Large intestine (tissue), 3 donors: Measurements from ENCODE around the gene VPS11. TPM values are rescaled to one million over a fixed set of nuclear protein-coding genes. Genes with fewer than 3 reads are reported as not detected.

Experiments
- DNase-seq, 2 donors: peaks; one replicate each; pipeline versions ENCODE4 v3.0.0 to v3.0.0-alpha.2; 2013
- H3K27ac ChIP-seq: one replicate; pipeline ENCODE4 v1.5.1; 2013; ENCODE audit warnings: low read length
- H3K27me3 ChIP-seq: 2 replicates; pipeline ENCODE4 v1.6.1; 2013; ENCODE audit warnings: low read length; ENCODE audit not compliant: control insufficient read depth, insufficient read depth
- H3K36me3 ChIP-seq: 2 replicates; pipeline ENCODE4 v1.6.1; 2013; ENCODE audit warnings: low read length; ENCODE audit not compliant: control insufficient read depth, insufficient read depth
- H3K4me1 ChIP-seq: one replicate; pipeline ENCODE4 v1.6.1; 2013; ENCODE audit warnings: low read length; ENCODE audit not compliant: control insufficient read depth, insufficient read depth
- H3K4me3 ChIP-seq: one replicate; pipeline ENCODE4 v1.5.1; 2013; ENCODE audit warnings: low read length
- H3K9me3 ChIP-seq: one replicate; pipeline ENCODE4 v1.6.1; 2013; ENCODE audit warnings: mild to moderate bottlenecking, low read depth, low read length, moderate library complexity; ENCODE audit not compliant: control insufficient read depth
- WGBS: methylation state at CpG from one replicate; pipeline ENCODE4 v1.1.5; 2013; ENCODE audit warnings: low lambda C conversion rate; ENCODE audit not compliant: insufficient coverage; 5-methylcytosine and 5-hydroxymethylcytosine counted together
- polyA plus RNA-seq: library from polyadenylated mRNA; unstranded; fragments of 120-200 nt; gene quantifications from one replicate; pipeline ENCODE4 v1.2.1, GENCODE V29; 2013

VPS11 gene
- polyA plus RNA-seq, 1 donor = 50.4 TPM

GRCh38 chr11:119091966-119092879, 24.6 kb downstream of the VPS11 start:
- peak overlapping the region; percentile 78 for H3K4me3 ChIP-seq
- H3K27ac ChIP-seq = no peak overlapping the region
- H3K36me3 ChIP-seq = peaks cover 32% of the 10 kb centered on the region
- H3K9me3 ChIP-seq = peaks cover 7% of the 10 kb centered on the region
- DNase-seq = no peak
- H3K27me3 ChIP-seq = no peaks in the 10 kb centered on the region
- peaks cover 14% of the 10 kb centered on the region for H3K4me1 ChIP-seq
- WGBS = no CpG with 5 or more reads among the region's 13 CpGs

- no peak for DNase-seq
- peak overlapping the region; percentile 87 for H3K27ac ChIP-seq
- WGBS = no CpG with 5 or more reads among the region's 12 CpGs
- peaks cover 7% of the 10 kb centered on the region for H3K9me3 ChIP-seq
- no peaks in the 10 kb centered on the region for H3K27me3 ChIP-seq
- H3K36me3 ChIP-seq = peaks cover 42% of the 10 kb centered on the region
- peak overlapping the region; percentile 78 for H3K4me3 ChIP-seq
- H3K4me1 ChIP-seq = peaks cover 14% of the 10 kb centered on the region
These were observed 25.5 kb downstream of the VPS11 start for GRCh38 chr11:119092880-119093842.

GRCh38 chr11:119093942-119094815, 26.6 kb downstream of the VPS11 start:
- peak in 1 of 2 donors; percentile 64 for DNase-seq

GRCh38 chr11:119094816-119095065, 27.1 kb downstream of the VPS11 start:
- peaks cover 46% of the 10 kb centered on the region for H3K36me3 ChIP-seq
- H3K27ac ChIP-seq = peak overlapping the region; percentile 87
- no peaks in the 10 kb centered on the region for H3K27me3 ChIP-seq
- DNase-seq = peak; percentile 80 to 87
- peaks cover 14% of the 10 kb centered on the region for H3K4me1 ChIP-seq
- peaks cover 7% of the 10 kb centered on the region for H3K9me3 ChIP-seq
- peak overlapping the region; percentile 78 for H3K4me3 ChIP-seq
- no CpG with 5 or more reads among the region's 19 CpGs for WGBS

More at GRCh38 chr11:119093942-119094815, 26.6 kb downstream of the VPS11 start:
- no peaks in the 10 kb centered on the region for H3K27me3 ChIP-seq
- peaks cover 7% of the 10 kb centered on the region for H3K9me3 ChIP-seq
- peaks cover 46% of the 10 kb centered on the region for H3K36me3 ChIP-seq
- peak overlapping the region; percentile 78 for H3K4me3 ChIP-seq
- H3K27ac ChIP-seq = peak overlapping the region; percentile 87
- WGBS = no CpG with 5 or more reads among the region's 81 CpGs
- peaks cover 14% of the 10 kb centered on the region for H3K4me1 ChIP-seq

GRCh38 chr11:119095066-119095880, 27.7 kb downstream of the VPS11 start:
- Histone ChIP-seq H3K9me3 (peaks cover 7% of the 10 kb centered on the region), H3K27me3 (no peaks in the 10 kb centered on the region), H3K4me3 (peak overlapping the region; percentile 78), H3K4me1 (peaks cover 16% of the 10 kb centered on the region), H3K27ac (peak overlapping the region; percentile 87), H3K36me3 (peaks cover 40% of the 10 kb centered on the region)
- peak; percentile 99 to 100 for DNase-seq
- WGBS = no CpG with 5 or more reads among the region's 79 CpGs

- Histone ChIP-seq H3K9me3 (peaks cover 4% of the 10 kb centered on the region), H3K27me3 (no peaks in the 10 kb centered on the region), H3K4me1 (peaks cover 17% of the 10 kb centered on the region), H3K27ac (no peak overlapping the region), H3K36me3 (peaks cover 22% of the 10 kb centered on the region), H3K4me3 (no peak overlapping the region)
- no peak for DNase-seq
- no CpG with 5 or more reads among the region's 6 CpGs for WGBS
These were observed 32.1 kb downstream of the VPS11 start for GRCh38 chr11:119099711-119100110.

- H3K4me1 ChIP-seq = peaks cover 17% of the 10 kb centered on the region
- peak overlapping the region; percentile 86 for H3K4me3 ChIP-seq
- no peaks in the 10 kb centered on the region for H3K9me3 ChIP-seq
- peak in 1 of 2 donors; percentile 45 for DNase-seq
- no peak overlapping the region for H3K27ac ChIP-seq
- no CpG with 5 or more reads among the region's 11 CpGs for WGBS
- no peaks in the 10 kb centered on the region for H3K27me3 ChIP-seq
- H3K36me3 ChIP-seq = peaks cover 22% of the 10 kb centered on the region
These were observed 32.8 kb downstream of the VPS11 start for GRCh38 chr11:119100246-119100970.

GRCh38 chr11:119100994-119101758, 33.6 kb downstream of the VPS11 start:
- no CpG with 5 or more reads among the region's 29 CpGs for WGBS

More at GRCh38 chr11:119100994-119101758, 33.6 kb downstream of the VPS11 start:
- no peaks in the 10 kb centered on the region for H3K27me3 ChIP-seq
- H3K4me3 ChIP-seq = peak overlapping the region; percentile 86
- DNase-seq = no peak
- peaks cover 22% of the 10 kb centered on the region for H3K36me3 ChIP-seq
- peak overlapping the region; percentile 91 for H3K27ac ChIP-seq
- H3K4me1 ChIP-seq = peaks cover 18% of the 10 kb centered on the region
- no peaks in the 10 kb centered on the region for H3K9me3 ChIP-seq
